ENCODE results near the gene MBD6.

- TF ChIP-seq CTCF (IDR thresholded peaks at IDR 0.05): no peak
- no peak for TF ChIP-seq POLR2A (IDR thresholded peaks at IDR 0.05)
These were observed 29.1 kb downstream of the MBD6 start for GRCh38 chr12:57551637-57552305.

Data from Peyer's patch (tissue), 4 donors.